PFSK-1 (cell line): ENCODE data around the gene IL22RA2.

Experiments
- FOXP2 ChIP-seq: optimal IDR thresholded peaks from 2 replicates; pipeline ENCODE3; 2011; ENCODE audit warnings: borderline replicate concordance, control low read depth, inconsistent platforms; ENCODE audit not compliant: insufficient read depth; ENCODE audit errors: extremely low read length, extremely low read depth
- POLR2AphosphoS5 ChIP-seq: IDR thresholded peaks from 2 replicates; pipeline ENCODE4 v1.6.1; 2012; ENCODE audit warnings: low read depth, mild to moderate bottlenecking, control low read depth, low read length, moderate library complexity
- REST ChIP-seq, 2 experiments: IDR thresholded peaks; 2 replicates each; pipeline versions ENCODE4 v1.6.1 to v1.8.0; 2011 to 2012; ENCODE audit warnings: low read depth in 2 of 2, low read length in 2 of 2, control low read depth in 1 of 2, inconsistent platforms in 1 of 2, mild to moderate bottlenecking in 1 of 2, moderate library complexity in 1 of 2; ENCODE audit not compliant: insufficient read depth in 1 of 2
- SIN3A ChIP-seq: IDR thresholded peaks from 2 replicates; pipeline ENCODE4 v1.6.1; 2012; ENCODE audit warnings: mild to moderate bottlenecking, low read length, moderate library complexity, borderline replicate concordance; ENCODE audit not compliant: insufficient read depth
- TAF1 ChIP-seq: IDR thresholded peaks from 2 replicates; pipeline ENCODE4 v1.6.1; 2012; ENCODE audit warnings: low read length, control low read depth, borderline replicate concordance; ENCODE audit not compliant: insufficient read depth

The IL22RA2 gene

GRCh38 chr6:137155830-137156229 lies 17.6 kb downstream of the IL22RA2 start:
- TF ChIP-seq SIN3A (no peak), TAF1 (no peak), FOXP2 (no peak), POLR2AphosphoS5 (no peak), REST (IDR thresholded peaks at IDR 0.05; ENCODE audit: insufficient read depth in 1 of 2, low read depth in 2 of 2, low read length in 2 of 2) (no peak)

GRCh38 chr6:137150072-137150471 lies 23.4 kb downstream of the IL22RA2 start:
- TF ChIP-seq FOXP2 (no peak), POLR2AphosphoS5 (no peak), REST (IDR thresholded peaks at IDR 0.05; ENCODE audit: insufficient read depth in 1 of 2, low read depth in 2 of 2, low read length in 2 of 2) (no peak), TAF1 (no peak), SIN3A (no peak)

- no peak for TF ChIP-seq TAF1
- TF ChIP-seq POLR2AphosphoS5: no peak
- TF ChIP-seq SIN3A: no peak
- no peak for TF ChIP-seq REST (IDR thresholded peaks at IDR 0.05; ENCODE audit: insufficient read depth in 1 of 2, low read depth in 2 of 2, low read length in 2 of 2)
- TF ChIP-seq FOXP2: no peak
These were observed 24.4 kb downstream of the IL22RA2 start for GRCh38 chr6:137149035-137149393.

GRCh38 chr6:137148306-137149034 lies 25.0 kb downstream of the IL22RA2 start:
- TF ChIP-seq FOXP2: no peak
- no peak for TF ChIP-seq TAF1
- no peak for TF ChIP-seq REST (IDR thresholded peaks at IDR 0.05; ENCODE audit: insufficient read depth in 1 of 2, low read depth in 2 of 2, low read length in 2 of 2)
- TF ChIP-seq SIN3A: no peak
- no peak for TF ChIP-seq POLR2AphosphoS5

GRCh38 chr6:137147195-137147594 lies 26.2 kb downstream of the IL22RA2 start:
- TF ChIP-seq FOXP2 (no peak), POLR2AphosphoS5 (no peak), TAF1 (no peak), REST (IDR thresholded peaks at IDR 0.05; ENCODE audit: insufficient read depth in 1 of 2, low read depth in 2 of 2, low read length in 2 of 2) (no peak), SIN3A (no peak)
